HUDEP-2 (cell line): Measurements from ENCODE around the gene CFAP74.
A peak's percentile ranks its signal among the peaks of the same experiment; 100 is the strongest.

ENCODE experiments used
- DNase-seq, 76 experiments: peaks; one replicate each; lab custom pipeline; 2025; ENCODE audit not compliant: unreplicated experiment in 76 of 76; lab: John Stamatoyannopoulos, UW

Gene CFAP74

DNA sequence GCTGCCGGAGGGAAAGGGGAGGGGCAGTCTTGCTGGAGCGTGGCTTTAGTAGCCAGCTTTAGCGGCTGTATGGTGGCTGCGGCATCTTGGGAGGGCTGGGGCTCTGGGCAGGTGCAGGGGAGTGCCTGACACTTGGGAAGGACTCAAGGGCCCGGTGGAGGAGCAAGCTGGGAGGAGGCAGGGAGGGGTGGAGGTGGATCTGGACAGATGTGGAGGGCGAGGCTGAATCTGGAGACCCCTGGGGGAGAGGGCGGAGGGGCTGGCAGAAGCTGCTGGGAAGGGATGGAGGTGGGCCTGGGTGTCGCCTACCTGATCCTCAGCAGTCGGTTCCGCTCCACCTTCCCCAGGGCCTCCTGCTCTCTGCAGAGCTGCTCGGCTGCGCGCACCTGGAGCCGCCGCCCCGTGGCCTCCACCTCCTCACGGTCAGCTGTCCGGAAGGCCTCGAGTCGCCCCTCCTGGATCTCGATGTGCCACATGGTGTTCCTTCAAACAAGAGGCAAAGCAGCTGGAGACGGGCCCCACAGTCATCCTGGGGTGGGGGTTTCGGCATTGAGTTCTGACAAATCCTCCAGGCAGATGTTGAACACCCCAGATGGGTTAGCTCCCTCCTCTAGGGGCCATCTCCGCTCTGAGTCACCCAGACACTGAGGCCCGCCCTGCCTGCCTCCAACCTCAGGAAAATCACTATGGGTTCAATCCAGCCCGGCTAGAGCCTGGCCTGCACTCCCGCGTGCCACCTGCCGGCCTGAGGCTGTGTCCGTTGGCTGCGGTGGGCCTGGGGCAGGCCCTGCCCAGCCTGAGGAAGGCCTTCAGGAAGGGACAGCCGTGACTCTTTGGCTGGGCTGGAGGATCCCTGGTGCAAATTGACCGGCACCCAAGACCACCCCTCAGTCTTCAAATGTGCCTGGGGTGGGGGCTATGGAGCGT, 29.6 kb downstream of the CFAP74 start:
- no peak for DNase-seq

DNA sequence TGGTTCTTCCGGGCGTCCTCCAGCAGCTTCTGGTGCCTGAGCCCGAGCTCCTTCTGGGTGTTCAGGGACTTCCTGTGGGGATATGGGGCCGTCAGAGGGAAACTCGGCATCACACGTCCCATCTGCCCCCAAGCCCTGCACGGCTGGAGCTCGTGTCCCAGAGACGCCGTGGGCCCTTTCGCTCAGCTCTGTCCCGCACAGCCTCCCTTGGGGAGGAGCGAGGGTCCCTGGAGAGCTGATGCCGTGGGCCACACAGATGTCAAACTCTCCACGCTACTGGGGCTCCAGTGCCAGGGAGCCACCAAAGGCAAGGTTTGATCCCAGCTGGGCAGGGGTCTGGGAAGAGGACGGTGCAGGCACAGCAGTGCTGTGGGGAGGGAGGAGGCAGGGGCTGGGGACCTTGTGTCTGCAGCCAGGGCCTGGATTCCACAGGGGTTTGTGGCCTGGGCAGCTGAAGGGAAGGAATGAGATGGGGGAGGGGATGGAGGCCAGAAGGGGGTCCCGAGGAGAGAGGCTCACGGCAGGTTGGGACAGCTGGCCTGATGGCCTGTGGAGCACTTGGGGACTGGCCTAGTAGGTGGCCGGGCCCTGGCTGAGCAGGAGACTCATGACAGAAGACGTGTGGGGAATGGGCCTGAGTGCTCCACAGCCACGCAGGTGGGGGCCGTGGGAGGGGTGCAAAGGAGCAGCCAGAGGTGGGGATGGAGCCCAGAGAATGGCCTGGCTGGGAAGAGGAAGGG, 30.4 kb downstream of the CFAP74 start:
- DNase-seq: no peak

DNA sequence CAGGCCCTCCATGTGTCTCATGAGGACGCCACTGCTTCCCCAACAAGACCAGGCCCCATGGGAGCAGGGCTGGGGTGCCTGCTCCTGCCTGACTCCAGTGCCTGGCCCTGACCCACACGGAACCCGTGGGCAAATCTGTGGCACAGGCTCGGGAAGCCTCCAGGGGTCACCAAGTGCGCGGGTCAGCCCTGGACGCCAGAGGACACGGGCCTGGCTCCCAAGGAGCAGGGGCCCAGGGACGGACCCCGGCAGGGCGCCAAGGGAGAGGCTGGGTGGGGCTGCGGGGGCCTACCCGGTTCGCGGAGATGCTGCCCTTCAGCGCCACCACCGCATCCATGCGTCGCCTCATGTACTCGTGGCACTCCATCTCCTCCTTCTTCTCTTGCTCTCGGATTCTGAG, 31.9 kb downstream of the CFAP74 start:
- no peak for DNase-seq

DNA sequence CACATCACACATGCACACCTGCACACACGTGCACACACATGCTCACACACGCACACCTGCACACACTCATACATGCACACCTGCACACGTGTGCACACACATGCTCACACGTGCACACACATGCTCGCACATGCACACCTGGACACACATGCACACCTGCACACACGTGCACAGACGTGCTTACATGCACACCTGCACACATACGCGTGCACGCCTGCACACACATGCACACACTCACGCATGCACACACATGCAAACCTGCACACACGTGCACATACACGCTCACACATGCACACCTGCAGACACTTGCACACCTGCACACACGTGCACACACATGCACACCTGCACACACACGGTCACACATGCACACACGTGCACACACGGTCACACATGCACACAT, 32.6 kb downstream of the CFAP74 start:
- DNase-seq: no peak

DNA sequence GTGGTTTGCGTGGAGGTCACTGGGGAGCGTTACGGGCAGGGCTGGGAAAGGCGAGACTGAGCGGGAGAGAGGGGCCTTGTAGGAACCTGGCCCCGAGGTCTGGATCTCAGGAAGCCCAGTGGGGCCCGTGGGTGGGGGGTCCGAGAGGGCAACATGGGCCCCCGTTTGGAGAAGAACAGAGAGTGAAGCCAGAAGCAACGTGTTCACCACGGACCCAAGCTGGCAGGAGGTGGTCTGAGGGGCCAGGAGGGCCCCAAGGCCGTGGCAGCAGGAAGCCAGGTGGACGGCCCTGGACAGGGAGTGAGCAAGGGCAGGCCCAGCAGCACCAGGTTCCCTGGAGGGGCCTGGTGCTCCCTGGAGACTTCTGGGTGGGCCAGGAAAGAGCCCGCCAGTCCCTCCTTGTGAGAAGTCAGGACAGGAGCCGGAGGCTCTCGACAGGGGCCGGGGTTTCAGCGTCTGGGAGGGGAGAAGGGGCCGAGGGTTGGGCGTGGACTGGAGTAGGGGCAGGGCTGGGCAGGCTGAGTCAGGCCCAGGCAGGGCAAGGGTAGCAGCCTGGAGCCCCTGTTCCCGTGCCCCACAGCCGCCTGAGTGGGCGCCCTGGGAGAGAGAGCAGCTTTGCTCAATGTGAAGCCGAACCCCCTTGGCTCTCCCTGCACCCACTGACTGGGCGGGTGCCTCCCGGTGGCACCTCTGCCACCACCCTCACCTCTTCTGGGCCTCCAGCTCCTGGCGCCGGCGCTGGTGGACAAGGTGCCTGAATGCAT, 33.5 kb downstream of the CFAP74 start:
- DNase-seq: no peak

DNA sequence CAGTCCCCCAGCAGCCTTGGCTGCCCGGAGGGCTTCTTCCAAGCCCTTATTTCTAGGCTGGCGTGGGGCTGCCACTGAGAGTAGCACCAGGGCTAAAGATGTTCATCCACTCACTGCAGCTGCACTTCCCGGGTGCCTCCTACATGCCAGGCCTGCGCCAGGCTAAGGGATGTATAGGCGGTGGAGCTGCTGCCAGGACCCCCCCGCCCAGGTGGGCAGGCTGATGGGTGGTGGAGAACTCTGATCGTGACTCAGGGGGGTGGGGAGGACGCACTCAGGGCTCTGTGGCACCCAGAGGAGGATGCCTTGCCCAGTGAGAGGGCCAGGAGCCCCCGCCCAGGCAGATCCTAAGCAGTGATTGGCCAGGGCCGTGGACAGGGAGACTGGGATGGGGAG, 34.1 kb downstream of the CFAP74 start:
- no peak for DNase-seq

DNA sequence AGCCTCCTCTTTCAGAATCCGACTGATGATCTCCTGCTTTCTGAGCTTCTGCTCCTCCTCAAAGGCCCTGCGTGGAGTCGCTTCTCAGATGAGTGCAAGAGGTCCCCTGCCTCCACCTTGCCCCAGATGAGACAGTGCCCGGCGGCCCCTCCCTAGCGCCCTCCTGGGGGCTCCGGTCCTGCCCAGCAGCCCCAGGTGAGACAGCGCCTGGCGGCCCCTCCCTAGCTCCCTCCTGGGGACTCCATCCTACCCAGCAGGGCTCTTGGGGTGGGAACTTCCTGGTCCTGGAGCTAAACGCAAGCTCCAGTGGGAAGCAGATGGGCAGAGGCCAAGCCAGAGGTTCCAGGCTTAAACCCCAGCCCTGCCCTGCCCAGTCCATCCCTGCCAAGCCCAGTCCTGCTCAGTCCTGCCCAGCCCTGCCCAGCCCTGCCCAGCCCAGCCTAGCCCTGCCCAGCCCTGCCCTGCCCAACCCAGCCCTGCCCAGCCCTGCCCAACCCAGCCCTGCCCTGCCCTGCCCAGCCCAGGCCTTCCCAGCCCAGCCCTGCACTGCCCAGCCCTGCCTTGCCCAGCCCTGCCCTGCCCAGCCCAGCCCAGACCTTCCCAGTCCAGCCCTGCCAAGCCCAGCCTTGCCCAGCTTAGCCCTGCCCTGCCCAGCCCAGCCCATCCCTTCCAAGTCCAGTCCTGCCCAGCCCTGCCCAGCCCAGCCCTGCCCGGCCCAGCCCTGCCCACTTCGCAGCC, 34.6 kb downstream of the CFAP74 start:
- no peak for DNase-seq

DNA sequence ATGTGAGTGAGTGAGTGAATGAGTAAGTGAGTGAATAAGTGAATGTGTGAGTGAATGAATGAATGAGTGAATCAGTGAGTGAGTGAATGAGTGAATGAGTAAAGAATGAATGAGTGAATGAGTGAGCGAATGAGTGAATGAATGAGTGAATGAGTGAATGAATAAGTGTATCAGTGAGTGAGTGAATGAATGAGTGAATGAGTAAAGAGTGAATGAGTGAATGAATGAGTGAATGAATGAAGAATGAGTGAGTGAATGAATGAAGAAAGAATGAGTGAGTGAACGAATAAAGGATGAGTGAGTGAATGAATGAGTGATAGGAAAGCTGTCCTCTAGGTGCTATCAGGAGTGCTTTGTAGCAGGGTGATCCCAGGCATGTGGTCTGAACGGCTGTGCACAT, 35.7 kb downstream of the CFAP74 start:
- DNase-seq: no peak

DNA sequence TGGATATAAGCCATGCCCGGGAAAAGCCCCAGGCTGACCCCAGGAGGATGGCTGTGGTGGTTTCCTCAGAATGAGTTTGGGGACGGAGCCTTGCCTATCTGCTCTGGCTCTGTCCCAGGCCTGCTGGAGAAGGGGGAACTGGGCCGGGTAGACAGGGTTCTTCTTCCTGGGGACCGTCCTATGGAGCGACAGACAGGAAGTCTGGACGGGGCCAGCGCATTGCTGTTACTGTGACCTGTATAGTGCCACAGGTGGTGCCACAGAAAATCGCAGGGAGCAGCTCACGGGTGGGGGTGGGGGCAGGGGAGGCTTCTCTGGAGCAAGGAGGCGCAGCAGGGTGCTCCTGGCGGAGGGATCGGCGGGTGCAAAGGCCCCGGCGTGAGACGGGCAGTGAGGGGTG, 36.4 kb downstream of the CFAP74 start:
- no peak for DNase-seq

DNA sequence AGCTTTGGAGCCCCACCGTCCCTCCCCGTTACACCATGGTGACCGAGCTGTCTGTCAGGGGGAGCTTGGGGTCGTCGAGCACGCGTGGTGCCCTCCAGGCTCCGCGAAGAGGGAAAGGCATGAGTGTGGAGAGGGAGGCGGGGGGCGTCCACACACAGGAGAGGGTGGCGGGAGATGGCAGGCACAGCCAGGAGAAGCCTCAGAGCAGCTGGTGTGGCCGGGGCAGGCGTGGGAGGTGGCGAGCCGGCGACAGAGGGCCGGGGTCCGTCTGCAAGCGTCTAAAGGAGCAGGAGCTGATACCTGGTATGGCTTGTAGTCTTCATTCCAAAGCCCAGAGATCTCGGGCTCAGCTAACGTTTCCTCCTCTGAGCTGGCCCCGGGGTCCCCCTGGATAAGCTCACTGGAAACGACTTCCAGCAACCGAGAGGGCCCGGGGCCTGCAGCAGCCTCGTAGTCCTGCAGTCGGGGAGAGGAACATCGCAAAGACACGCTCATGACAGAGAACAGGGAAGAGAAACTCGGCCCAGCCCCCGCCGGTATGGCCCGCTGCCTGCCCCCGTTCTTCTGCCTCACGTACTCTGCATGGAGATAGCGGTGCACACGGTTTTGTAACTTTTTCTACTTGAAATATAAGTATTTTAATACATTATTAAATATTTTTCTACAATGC, 37.4 kb downstream of the CFAP74 start:
- DNase-seq: no peak

DNA sequence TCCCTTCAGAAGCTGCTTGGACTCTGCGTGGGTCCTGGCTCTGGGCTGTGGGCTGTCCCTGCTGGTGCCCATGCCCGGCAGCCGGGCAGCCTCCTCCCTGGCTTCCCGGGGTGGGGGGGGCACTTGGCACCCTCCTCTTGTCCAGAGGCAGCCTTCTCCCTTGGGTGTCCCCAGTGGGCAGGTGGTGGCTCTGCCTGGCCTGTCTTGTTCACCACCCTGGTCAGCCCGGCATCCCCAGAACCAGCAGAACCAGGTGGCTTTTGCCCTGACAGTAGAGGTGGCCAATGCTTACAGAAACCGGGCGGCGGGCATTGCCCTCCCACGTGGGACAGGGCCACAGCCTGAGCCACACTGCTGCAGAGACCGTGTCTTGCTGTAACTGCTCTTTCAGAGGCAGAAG, 38.0 kb downstream of the CFAP74 start:
- DNase-seq: no peak

DNA sequence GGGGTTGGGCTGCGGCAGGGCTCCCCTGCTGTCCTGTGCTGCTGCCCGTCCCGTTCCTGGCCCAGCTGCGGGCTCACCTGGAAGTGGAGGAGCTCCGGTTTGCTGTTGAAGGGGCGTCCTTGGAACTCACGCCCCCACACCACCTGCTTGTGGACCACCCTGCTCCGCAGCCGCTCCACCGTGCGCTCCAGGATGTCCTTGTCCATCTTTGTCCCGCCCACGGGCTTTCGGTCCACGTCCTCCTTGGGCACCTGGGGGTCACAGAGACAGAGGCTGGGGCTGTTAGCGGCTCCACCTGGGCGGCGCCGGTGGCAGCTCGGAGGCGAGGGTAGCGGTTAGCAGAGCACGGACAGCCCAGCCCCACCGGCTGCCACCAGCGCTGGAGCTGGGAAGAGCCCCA, 38.8 kb downstream of the CFAP74 start:
- DNase-seq: no peak

DNA sequence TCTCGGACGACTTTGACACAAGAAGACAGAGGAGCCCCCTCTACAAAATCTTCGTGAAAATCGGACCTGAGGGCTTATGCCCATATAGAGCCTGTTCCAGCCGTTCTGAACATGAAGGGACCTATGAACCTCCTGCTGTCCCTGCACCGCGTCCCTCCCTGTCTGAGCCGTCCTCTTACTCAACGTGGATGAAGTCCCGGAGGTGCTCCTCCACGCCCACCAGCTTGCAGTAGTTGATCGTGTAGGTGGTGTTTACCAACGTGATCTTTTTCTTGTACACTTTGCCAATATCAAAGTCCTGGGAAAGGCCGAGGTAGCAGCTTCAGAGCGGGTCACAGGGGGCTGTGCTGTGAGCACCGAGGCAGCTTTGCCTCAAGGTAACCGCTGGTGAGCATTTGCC, 40.0 kb downstream of the CFAP74 start:
- no peak for DNase-seq

DNA sequence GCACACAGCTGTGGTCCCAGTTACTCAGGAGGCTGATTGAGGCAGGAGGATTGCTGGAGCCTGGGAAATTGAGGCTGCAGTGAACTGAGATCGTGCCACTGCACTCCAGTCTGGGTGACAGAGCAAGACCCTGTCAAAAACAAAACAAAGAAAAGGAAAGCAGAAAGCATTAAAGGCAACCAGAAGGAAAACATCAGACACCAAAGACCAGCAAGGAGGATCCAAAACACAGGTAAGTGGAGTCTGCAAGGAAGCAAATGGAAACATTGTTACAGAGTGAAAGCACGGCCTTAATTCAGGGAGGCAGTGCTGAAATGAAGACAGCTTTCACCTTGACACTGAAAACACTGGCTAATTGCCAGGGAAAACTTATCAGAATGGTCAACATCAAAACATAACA, 40.8 kb downstream of the CFAP74 start:
- no peak for DNase-seq

DNA sequence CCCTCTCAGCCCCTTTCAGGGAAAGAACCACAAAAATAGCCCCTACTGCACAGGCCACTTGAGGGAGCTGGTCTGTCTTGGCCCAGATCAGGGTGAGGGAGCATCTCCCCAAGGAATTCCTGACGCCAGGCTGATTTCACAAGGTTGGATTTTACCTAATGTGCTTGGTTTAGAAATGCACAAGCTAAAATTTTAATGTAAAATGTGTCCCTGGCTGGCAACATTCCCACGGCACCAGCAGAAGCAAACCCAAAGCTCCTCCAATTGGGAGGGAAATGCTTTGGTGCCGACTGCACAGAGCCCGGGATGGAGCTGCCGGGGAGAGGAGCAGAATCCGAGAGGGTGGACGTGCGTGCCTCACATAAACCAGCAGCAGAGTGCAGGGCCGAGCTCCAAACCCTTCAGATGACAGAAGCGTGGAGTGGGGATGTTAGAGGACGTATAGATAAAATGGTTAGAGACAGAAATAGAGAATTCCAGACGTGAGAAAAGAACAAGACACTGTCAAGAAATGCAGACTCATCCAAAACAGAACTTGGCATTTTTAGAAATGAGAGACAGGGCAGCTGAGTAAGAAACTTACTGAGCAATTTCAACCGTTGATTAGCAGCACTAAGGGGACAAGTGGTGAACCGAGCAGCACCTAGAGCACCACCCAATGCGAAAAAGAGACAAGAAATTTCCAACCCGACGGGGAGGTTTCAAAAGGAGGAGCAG, 42.9 kb downstream of the CFAP74 start:
- DNase-seq: no peak

DNA sequence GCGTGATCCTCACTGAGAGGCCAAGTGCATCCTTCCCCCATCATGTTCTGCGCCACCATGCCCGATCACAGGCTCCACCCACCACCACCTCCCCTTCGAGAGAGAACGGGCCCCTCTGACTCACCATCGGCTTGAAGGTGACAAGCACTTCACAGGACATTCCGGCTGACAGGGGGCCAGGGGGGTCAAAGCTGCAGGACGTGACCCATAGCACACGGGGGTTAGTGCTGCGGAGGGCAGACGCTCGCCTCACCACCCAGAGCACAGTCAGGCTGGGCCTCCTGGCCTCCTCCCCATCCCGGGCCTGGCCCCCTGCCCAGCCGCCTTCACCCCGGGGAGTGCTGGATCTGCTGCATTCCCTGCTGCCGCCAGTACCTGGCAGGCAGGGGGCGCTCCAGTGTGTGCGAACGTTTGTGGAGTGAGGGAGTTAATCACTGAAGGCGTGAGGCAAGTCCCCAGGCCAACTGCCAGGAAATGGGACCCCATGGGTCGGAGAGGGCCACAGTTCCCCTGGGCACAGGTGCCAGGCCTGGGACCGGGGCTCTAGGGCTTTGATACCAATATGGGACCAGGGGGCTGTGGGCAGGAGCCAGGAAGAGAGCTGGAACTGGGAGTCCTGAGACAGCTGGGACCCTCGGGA, 43.6 kb downstream of the CFAP74 start:
- DNase-seq: peak in 61 of 76 experiments; percentile 2 to 79 (median 41)

DNA sequence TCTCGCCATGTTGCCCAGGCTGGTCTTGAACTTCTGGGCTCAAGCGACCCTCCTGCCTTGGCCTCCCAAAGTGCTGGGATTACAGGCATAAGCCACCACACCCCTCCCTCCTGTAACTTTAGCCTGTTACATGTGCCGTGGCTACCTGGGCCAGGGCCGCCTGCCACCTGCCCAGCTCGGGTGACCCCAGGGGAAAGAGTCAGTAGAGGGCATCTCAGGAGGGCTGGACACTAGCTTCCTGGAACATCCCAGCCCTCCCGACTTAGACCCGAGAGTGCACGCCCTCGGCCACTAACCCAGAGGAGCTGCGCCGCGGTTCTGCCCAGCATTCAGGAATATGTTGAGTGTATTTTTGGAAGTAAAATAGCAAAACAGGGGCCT, 44.1 kb downstream of the CFAP74 start:
- DNase-seq: no peak

DNA sequence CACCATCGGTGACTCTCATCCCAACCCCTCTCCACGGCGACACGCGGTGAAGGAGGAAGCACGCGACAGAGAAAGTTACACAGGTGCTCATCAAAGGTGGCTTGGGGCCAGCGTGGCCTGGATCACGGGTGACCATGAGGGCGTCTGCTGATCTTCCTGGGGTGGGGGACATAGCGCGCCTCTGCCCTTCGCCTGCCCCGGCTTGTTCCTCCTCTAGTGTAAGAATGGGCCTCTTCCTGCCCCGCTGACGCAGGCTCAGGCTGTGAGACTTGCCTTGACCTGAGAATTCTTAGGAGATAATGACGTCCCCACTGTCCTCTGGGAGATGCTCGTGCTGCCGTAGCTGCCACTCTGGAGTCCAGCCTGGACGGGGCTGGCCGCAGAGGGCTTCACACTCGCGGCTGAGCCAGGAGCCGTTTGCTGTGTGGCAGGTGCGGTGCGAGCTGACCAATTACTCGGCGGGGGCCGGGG, 45.5 kb downstream of the CFAP74 start:
- no peak for DNase-seq

DNA sequence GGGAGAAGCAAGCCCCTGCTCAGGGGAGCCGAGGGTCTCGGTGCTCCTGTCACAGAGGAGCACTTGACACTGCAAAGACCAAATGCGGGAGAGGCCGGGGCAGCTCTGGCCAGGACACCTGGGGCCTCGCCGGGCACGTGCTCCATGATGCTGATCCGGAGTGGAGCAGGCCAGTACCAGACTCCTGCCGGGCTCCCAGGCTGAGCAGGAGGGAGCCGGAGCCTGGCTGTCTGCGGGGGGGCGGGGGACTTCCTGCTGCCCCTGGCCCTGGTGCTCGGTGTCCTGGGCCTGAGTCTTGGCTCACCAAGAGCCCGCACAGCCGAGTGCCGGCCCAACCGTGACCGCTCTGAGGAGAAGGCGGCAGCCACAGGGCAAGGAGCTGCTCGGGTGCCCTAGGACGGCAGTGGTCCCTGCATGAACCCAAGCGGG, 46.0 kb downstream of the CFAP74 start:
- DNase-seq: no peak
